ENCODE data around the gene HOXA10.

Gene HOXA10

GRCh38 chr7:27203964-27204594, 30.0 kb upstream of the HOXA10 start:
- DNase-seq (ENCODE audit: low read depth in 2 of 2): no peak

GRCh38 chr7:27203365-27203953, 29.3 kb upstream of the HOXA10 start:
- DNase-seq (ENCODE audit: low read depth in 2 of 2): no peak

- no peak for DNase-seq (ENCODE audit: low read depth in 2 of 2)
Measured at GRCh38 chr7:27202862-27203134, 28.7 kb upstream of the HOXA10 start.

DNA sequence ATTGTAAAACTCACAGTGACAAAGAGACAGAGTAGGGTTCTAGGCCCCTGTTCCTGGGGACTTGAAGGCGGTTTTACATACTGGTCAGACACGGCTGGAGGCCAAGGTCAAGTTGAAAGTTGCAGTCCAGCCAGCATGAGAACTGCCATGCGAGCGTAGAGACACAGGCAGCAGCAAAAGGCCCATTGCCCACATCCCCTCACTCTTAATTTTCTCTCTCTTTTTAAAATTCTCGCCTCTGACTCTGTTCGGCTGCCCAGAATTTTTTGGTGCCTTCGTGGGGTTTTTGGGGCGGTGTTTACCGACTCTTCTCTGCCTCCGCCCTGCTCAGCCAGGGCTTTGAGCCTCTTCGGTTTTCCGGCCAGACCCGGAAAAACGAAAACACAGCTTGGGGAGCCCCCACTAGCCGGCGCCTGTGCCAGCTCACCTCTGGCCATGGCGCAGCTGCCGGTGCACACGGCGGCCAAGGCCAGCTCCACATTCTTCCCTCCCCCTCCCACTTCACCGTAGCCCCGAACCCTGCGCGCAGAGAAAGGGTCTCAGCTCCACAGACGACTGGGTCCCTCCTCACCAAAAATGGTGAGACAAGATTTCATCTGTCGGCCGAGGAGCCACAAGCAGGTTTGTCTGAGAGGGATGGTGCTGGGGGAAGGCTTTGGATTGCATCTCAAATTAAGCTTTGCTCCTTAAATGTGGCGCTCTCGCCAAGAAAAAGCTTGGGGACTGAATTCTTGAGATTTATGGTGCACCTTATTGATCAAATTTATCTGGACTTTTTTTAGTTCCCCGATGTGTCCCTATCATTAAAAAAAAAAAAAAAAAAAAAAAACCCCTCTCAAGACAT, 28.1 kb upstream of the HOXA10 start:
- no peak for DNase-seq (ENCODE audit: low read depth in 2 of 2)

DNA sequence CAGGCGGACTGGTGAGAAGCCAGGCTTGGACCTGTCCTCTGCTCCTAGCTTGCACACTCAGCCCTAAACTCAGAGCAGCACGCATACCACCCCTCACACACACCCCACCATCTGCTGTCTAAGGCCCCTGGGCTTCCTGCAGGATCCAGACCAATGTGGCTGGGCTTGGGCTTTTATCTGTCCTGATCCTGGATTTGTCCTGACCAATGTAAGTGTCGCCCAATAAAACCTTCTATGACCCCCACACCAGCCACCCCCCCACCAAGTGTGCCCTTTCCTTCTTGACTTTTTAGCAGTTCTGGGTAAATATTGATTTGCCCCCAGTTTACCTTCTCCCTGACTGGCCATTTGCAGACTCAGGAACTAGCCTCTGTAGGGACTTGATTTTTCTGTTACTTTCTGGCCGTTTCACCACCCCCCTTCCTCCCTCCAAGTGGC, 27.5 kb upstream of the HOXA10 start:
- no peak for DNase-seq (ENCODE audit: low read depth in 2 of 2)

- DNase-seq (ENCODE audit: low read depth in 2 of 2): no peak
Measured at GRCh38 chr7:27200761-27201579, 26.9 kb upstream of the HOXA10 start.

DNA sequence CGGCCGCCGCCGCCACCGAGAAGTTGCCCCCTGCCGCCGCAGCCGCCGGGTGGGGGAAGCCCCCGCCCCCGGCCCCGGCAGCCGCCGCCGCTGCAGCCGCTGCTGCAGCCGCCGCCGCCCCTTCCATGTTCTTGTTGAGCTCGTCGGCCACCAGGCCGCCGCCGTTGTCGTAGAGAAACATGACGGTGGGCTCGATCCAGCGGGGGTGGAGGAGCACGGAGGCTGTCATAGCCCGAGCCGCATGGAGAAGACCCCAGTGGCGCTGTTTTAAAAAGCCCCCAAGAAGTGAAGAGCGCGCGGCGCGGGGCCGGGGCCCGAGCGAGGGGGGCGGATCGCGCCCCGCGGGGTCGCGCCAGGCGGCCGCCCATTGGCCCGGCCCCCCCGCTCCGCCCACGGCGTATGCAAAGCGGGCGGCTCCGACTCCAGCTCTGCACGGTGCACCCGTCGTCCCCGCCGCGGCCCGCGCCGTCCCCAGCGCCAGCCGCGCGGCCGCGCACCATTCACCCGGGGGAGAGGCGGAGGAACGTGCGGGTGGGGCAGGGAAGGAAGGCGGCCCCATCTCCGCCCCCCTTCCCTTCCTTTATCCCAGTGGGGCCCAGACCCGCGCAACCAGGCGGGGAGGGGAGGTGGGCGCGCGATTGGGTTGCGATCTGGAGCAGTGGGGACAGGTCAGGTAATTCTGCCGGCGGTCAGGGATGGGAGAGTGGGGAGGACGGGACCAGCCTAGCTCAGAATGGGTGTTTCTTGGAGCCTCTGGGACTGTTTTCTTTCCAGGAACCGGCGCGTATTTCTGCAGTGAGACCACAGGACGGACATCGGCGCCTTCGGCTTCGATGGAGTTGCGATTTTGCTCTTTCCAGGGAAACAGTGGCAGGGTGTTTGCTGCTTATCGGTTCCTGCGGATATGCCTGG, 26.0 kb upstream of the HOXA10 start, which contains the start of gene HOXA13:
Gene HOXA13, minus strand, starts transcription at position 243 of the 912 bp plus-strand sequence. Its CDS starts 14 bp downstream, at position 229.
- DNase-seq (ENCODE audit: low read depth in 2 of 2): no peak

- no peak for DNase-seq (ENCODE audit: low read depth in 2 of 2)
Measured at GRCh38 chr7:27198871-27199801, 25.0 kb upstream of the HOXA10 start.

DNA sequence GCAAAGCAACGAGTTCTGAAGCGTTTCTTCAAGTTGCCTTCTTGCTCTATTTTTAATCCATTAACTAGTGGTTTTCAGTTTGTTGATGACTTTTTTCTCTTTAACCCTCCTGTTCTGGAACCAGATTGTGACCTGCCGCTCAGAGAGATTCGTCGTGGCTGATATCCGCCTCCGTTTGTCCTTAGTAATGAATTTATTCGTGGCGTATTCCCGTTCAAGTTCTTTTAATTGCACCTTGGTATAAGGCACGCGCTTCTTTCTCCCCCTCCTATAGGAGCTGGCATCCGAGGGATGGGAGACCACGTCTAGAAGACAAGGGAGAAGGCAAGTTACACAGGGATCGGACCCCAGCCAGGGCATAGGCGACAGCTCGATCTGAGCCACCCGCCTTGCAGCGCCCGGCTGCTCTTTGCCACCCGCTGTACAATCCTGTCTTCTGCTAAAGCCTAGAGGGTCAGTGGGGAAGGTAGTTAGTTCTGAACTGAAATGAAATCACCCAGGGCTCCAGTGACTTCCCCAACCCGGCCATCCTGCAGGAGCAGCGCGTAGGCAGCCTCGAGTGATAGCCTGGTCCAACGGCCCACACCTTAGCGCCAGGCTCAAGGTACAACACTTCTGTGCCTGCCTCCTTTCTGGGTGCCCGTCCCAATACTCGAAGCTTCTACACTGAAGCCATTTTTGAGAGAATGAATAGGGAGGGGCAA, 24.2 kb upstream of the HOXA10 start:
- DNase-seq (ENCODE audit: low read depth in 2 of 2): no peak

DNA sequence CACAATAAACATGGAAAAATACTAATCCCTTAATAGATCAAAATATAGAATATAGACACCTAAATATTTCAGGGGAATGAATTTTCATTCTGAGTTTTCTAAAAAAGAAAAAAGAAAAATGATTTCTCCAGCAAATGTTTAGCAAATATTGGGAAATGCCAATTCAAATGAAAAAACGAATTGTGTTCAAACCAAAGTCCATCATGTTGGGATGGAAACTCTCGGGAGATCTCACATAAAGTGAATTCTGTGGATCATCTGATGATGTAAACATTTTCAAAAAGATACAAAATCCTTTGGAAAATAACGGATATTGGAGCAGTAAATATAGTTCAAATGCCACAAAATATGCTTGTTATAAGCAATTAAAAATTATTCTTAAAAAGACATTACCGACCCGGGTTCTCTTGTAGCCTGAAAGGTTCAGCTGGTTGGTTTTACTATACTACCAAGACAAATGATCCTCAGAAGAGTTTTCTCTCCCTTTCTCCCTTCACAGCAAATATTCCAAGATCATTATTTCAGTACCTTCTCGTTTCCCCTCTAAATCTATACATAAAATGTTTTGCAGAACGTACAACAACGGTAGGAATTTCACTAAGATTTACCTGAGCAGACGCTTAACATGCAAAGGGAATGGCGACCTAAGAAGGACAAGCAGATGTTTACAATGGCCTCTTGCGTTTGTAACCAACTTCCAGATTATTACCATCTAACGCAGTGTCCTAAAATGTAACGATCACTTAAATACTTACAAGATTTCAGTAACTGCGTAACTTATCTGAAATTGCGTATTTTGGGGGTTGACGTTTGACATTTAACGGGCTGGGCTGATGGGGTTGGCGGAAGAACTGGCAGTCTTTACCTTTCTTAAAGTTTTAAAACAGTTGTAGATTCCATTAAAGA, 23.3 kb upstream of the HOXA10 start:
- no peak for DNase-seq (ENCODE audit: low read depth in 2 of 2)

DNA sequence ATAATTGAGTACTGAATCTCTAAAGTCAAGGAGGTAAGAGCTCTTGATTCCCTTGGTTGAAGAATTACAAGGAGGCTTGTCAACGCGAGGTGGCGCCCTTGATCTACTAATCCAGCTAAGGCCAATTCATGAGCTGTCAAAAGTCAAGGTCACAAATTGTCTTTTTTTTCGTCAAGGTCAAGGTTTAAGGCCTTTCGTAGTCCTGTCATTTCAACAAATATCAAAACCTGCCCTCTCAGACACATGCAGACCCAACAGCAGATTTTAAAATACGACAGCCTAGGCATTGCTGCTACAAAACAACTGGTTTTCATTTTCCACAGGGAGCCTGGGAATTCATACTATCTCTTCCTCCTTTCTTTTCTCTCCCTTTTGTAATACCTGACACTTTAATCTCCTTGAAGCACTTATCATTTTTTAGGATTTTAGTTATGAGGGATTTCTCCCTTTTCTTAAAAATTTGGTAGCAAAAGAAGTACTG, 22.2 kb upstream of the HOXA10 start:
- peak; percentile 53 to 84 for DNase-seq (ENCODE audit: low read depth in 2 of 2)

GRCh38 chr7:27194686-27195379, 20.7 kb upstream of the HOXA10 start:
- DNase-seq (ENCODE audit: low read depth in 2 of 2): no peak

GRCh38 chr7:27194002-27194352, 19.9 kb upstream of the HOXA10 start:
- no peak for DNase-seq (ENCODE audit: low read depth in 2 of 2)

- no peak for DNase-seq (ENCODE audit: low read depth in 2 of 2)
Measured at GRCh38 chr7:27193335-27194001, 19.3 kb upstream of the HOXA10 start.

- DNase-seq (ENCODE audit: low read depth in 2 of 2): no peak
Measured at GRCh38 chr7:27192546-27193334, 18.6 kb upstream of the HOXA10 start.

Measured in stimulated activated CD8-positive, alpha-beta memory T cell treated with anti-CD3 and anti-CD28 coated beads, Interleukin-7, amount 100 ng/mL, for 1 hour (primary cell).